GM19240 (cell line): Measurements from ENCODE around the gene RC3H2.

Experiments used
- DNase-seq: peaks from one replicate; pipeline ENCODE4 v3.0.0; 2011; ENCODE audit warnings: low spot score; ENCODE audit not compliant: insufficient read length

RC3H2 gene

GRCh38 chr9:122807271-122807900 is 97.8 kb downstream of the RC3H2 start:
- no peak for DNase-seq

GRCh38 chr9:122806661-122807060 is 98.5 kb downstream of the RC3H2 start:
- DNase-seq = no peak

GRCh38 chr9:122800066-122801060 is 104.8 kb downstream of the RC3H2 start, which contains the start of gene OR1K1:
OR1K1 (plus strand) TSS chr9:122800123; CDS start chr9:122800123, 0 bp downstream.
- DNase-seq = no peak

- DNase-seq = no peak
Observed at GRCh38 chr9:122797316-122798063, 107.7 kb downstream of the RC3H2 start.
